Lower leg skin (tissue), 3 donors: Measurements from ENCODE around the gene DLG5.

Experiments
- POLR2A ChIP-seq, 2 donors: fragments of 450-650 bp; IDR thresholded peaks; one replicate each; pipeline ENCODE4 v1.6.1; 2016 to 2017; ENCODE audit warnings: antibody characterized with exemption in 2 of 2, mild to moderate bottlenecking in 1 of 2, moderate library complexity in 1 of 2
- TF ChIP-seq, protein P1 (sequence below), 3 donors: fragments of 450-650 bp; IDR thresholded peaks; one replicate each; pipeline ENCODE4 v1.5.1; 2016; ENCODE audit warnings: antibody characterized with exemption in 3 of 3, mild to moderate bottlenecking in 3 of 3, moderate library complexity in 2 of 3

DNA sequence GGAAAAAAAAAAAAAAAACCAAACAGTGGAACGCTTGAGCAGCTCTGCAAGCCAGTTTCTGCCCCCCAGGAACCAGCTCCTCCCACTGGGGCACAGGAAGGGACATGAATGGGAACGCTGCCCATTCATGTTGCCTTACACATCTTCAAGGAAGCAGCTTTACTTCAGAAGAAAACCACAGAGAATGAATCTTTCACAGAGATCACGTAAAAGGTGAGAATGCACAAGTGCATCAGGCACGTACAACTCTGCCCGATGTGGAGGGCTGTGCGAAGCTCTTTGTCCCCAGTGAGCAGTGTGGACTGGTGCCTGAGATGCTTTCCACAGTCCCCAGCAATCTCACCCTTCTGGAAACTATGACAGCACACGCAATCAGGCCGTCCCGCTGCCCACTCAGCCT lies 106.2 kb downstream of the DLG5 start:
- TF ChIP-seq, protein P1, sequence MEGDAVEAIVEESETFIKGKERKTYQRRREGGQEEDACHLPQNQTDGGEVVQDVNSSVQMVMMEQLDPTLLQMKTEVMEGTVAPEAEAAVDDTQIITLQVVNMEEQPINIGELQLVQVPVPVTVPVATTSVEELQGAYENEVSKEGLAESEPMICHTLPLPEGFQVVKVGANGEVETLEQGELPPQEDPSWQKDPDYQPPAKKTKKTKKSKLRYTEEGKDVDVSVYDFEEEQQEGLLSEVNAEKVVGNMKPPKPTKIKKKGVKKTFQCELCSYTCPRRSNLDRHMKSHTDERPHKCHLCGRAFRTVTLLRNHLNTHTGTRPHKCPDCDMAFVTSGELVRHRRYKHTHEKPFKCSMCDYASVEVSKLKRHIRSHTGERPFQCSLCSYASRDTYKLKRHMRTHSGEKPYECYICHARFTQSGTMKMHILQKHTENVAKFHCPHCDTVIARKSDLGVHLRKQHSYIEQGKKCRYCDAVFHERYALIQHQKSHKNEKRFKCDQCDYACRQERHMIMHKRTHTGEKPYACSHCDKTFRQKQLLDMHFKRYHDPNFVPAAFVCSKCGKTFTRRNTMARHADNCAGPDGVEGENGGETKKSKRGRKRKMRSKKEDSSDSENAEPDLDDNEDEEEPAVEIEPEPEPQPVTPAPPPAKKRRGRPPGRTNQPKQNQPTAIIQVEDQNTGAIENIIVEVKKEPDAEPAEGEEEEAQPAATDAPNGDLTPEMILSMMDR (IDR thresholded peaks at IDR 0.05), result no peak
- TF ChIP-seq POLR2A (IDR thresholded peaks at IDR 0.05), result no peak
